ENCODE data around the gene LSAMP. TPM values are rescaled to one million over a fixed set of nuclear protein-coding genes. Genes with fewer than 3 reads are reported as not detected.
"Not testable (repeated sequence)": the region's sequence is repeated elsewhere in the genome, so short reads cannot be mapped to it uniquely, and the experiment has no call there.

The LSAMP gene
- total RNA-seq, 2 donors from 2014 or later = 0.89 to 5.1 TPM

GRCh38 chr3:116263842-116264545 is 181.3 kb downstream of the LSAMP start:
- intact Hi-C loops (cut with DNase I, micrococcal nuclease) = no loop called here
- DNase-seq (no peak), ATAC-seq (no peak)

GRCh38 chr3:116260491-116260890 is 184.8 kb downstream of the LSAMP start:
- no peak for DNase-seq

GRCh38 chr3:116259984-116260383 is 185.3 kb downstream of the LSAMP start:
- intact Hi-C loops (cut with DNase I, micrococcal nuclease) = no loop called here
- no peak for DNase-seq
- no peak for ATAC-seq

More at GRCh38 chr3:116260491-116260890, 184.8 kb downstream of the LSAMP start:
- intact Hi-C loops (cut with DNase I, micrococcal nuclease) = no loop called here
- no peak for ATAC-seq

GRCh38 chr3:116256843-116257485 is 188.3 kb downstream of the LSAMP start:
- intact Hi-C loops (cut with DNase I, micrococcal nuclease) = no loop called here
- DNase-seq = no peak
- no peak for ATAC-seq

GRCh38 chr3:116254541-116254940 is 190.7 kb downstream of the LSAMP start:
- no peak for ATAC-seq
- intact Hi-C loops (cut with DNase I, micrococcal nuclease) = no loop called here
- DNase-seq = no peak

- DNase-seq = no peak
- intact Hi-C loops (cut with DNase I, micrococcal nuclease) = no loop called here
- no peak for ATAC-seq
Observed at GRCh38 chr3:116253511-116253910, 191.8 kb downstream of the LSAMP start.

- no peak for ATAC-seq
- intact Hi-C loops (cut with DNase I, micrococcal nuclease) = no loop called here
- DNase-seq = no peak
Observed at GRCh38 chr3:116247605-116248004, 197.7 kb downstream of the LSAMP start.

GRCh38 chr3:116246406-116246980 is 198.8 kb downstream of the LSAMP start:
- intact Hi-C loops (cut with DNase I, micrococcal nuclease) = no loop called here
- DNase-seq (no peak), ATAC-seq (no peak)

GRCh38 chr3:116242825-116243224 is 202.5 kb downstream of the LSAMP start:
- ATAC-seq (no peak), DNase-seq (no peak)
- intact Hi-C loops (cut with DNase I, micrococcal nuclease) = no loop called here

- ATAC-seq (no peak), DNase-seq (no peak)
- intact Hi-C loops (cut with DNase I, micrococcal nuclease) = no loop called here
Observed at GRCh38 chr3:116241677-116242076, 203.6 kb downstream of the LSAMP start.

- DNase-seq (no peak), ATAC-seq (no peak)
- intact Hi-C loops (cut with DNase I, micrococcal nuclease) = no loop called here
Observed at GRCh38 chr3:116240261-116240660, 205.0 kb downstream of the LSAMP start.

GRCh38 chr3:116238846-116239565 is 206.3 kb downstream of the LSAMP start:
- intact Hi-C loops (cut with DNase I, micrococcal nuclease) = no loop called here

GRCh38 chr3:116233711-116234357 is 211.5 kb downstream of the LSAMP start:
- ATAC-seq = no peak
- no peak for DNase-seq
- intact Hi-C loops (cut with DNase I, micrococcal nuclease) = no loop called here

More at GRCh38 chr3:116238846-116239565, 206.3 kb downstream of the LSAMP start:
- DNase-seq (no peak), ATAC-seq (no peak)

- DNase-seq (no peak), ATAC-seq (no peak)
- intact Hi-C loops (cut with DNase I, micrococcal nuclease) = no loop called here
Observed at GRCh38 chr3:116230431-116231020, 214.8 kb downstream of the LSAMP start.

GRCh38 chr3:116226266-116226665 is 219.0 kb downstream of the LSAMP start:
- intact Hi-C loops (cut with DNase I, micrococcal nuclease) = no loop called here
- DNase-seq = no peak
- no peak for ATAC-seq

GRCh38 chr3:116216761-116217160 is 228.5 kb downstream of the LSAMP start:
- intact Hi-C loops (cut with DNase I, micrococcal nuclease) = no loop called here
- DNase-seq (no peak), ATAC-seq (no peak)

- intact Hi-C loops (cut with DNase I, micrococcal nuclease) = no loop called here
- no peak for ATAC-seq
Observed at GRCh38 chr3:116211901-116212300, 233.4 kb downstream of the LSAMP start.

GRCh38 chr3:116208830-116209229 is 236.5 kb downstream of the LSAMP start:
- peak in 1 of 2 donors; percentile 4 for DNase-seq
- ATAC-seq; intact Hi-C loops (cut with DNase I, micrococcal nuclease): not testable (repeated sequence)

More at GRCh38 chr3:116211901-116212300, 233.4 kb downstream of the LSAMP start:
- no peak for DNase-seq
